Inflammatory macrophage treated with lipopolysaccharide for 1 hour (primary cell): ENCODE data around the gene WNT3.

Source experiments
- DNase-seq, 2 donors: peaks; one replicate each; pipeline ENCODE4 v3.0.0-alpha.2; 2020 to 2022

WNT3 gene

GRCh38 chr17:46727572-46728348 lies 90.7 kb downstream of the WNT3 start:
- DNase-seq, result no peak

GRCh38 chr17:46726206-46726605 lies 92.3 kb downstream of the WNT3 start:
- no peak for DNase-seq

GRCh38 chr17:46722662-46723285 lies 95.7 kb downstream of the WNT3 start:
- DNase-seq, result no peak

GRCh38 chr17:46720408-46720807 lies 98.1 kb downstream of the WNT3 start:
- DNase-seq, result no peak

GRCh38 chr17:46719891-46720290 lies 98.6 kb downstream of the WNT3 start:
- DNase-seq, result no peak

- no peak for DNase-seq
These were observed 100.5 kb downstream of the WNT3 start for GRCh38 chr17:46717999-46718398.
